Dedifferentiated amniotic fluid mesenchymal stem cell (primary cell): ENCODE data around the gene ZNRF3.
"Not testable (repeated sequence)": the region's sequence is repeated elsewhere in the genome, so short reads cannot be mapped to it uniquely, and the experiment has no call there.

ENCODE experiments used
- DNase-seq: peaks from one replicate; pipeline ENCODE4 v3.0.0-alpha.2; 2016; ENCODE audit errors: extremely low spot score

The ZNRF3 gene

GRCh38 chr22:29065468-29066190 is 182.3 kb downstream of the ZNRF3 start:
- DNase-seq = no peak

DNA sequence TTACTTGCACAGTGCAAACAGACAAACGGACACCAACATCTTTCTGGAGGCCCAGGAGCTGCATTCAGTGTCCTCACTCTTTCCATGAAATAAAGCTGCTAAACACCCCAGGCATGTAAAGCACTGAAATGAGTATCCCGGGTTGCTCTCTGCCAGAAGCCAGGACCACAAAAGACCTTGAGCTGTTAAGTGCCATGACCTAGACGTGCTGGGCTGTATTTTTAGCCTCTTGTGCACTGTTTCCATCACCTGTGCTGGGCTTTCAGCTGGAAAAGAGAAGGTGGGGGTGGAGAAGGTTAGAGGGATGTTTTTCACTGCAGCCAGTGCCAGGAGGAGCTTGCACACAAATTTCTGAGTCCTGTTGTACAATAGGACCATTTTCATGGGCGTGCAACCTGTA is 186.1 kb downstream of the ZNRF3 start:
- DNase-seq = no peak

DNA sequence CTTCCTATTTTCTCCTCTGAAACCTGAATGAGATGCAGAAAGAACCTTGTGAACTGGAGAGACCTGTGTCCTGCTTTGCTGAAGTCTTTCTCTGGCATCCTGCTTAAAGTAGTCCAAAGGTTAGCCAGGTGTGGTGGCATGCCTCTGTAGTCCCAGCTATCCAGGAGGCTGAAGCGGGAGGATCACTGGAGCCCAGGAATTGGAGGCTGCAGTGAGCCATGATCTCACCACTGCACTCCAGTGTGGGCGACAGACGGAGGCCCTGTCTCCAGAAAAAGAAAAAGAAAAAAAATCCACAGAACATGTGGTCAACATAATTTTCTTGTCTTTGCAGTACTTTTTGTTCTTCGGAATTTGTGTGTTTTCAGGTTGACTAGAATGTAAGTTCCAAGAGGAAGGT is 187.1 kb downstream of the ZNRF3 start:
- no peak for DNase-seq

DNA sequence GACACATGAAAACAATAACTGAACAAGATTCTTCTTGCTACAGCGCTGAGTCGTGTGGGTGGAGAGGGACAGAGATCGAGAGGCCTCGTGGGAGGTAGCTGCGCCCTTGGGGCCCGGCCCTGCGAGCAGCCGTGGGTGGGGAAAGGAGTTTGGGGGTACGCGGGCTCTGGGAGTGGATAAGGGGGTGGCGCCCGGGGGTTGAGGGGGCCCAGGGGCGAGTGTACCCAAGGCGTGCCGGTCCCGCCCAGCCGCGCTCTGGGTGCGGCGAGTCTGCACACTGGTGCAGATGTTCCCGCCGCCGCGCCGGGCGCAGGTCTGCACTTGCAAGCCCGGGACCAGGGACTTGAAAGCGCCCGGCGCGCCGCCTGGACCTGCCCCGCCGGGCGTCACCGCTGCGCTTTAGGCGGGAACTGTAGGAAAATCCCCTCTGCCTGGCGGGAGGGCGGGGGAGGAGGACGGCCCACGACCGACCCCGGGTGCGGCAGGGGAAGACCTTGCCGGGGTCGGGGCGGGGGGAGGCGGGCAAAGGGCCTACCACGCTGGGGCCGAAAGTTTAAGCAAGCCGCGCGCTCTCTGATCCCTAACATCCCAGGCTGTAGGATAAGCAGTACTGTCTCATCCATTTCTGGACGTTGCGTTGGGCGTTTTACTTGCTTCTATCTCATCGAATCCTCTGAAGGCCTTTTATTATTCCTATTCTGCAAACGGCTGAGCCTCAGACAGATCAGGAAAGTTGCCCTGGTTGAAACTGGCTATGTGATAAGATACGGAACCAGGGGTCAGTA is 188.1 kb downstream of the ZNRF3 start:
- DNase-seq = no peak

DNA sequence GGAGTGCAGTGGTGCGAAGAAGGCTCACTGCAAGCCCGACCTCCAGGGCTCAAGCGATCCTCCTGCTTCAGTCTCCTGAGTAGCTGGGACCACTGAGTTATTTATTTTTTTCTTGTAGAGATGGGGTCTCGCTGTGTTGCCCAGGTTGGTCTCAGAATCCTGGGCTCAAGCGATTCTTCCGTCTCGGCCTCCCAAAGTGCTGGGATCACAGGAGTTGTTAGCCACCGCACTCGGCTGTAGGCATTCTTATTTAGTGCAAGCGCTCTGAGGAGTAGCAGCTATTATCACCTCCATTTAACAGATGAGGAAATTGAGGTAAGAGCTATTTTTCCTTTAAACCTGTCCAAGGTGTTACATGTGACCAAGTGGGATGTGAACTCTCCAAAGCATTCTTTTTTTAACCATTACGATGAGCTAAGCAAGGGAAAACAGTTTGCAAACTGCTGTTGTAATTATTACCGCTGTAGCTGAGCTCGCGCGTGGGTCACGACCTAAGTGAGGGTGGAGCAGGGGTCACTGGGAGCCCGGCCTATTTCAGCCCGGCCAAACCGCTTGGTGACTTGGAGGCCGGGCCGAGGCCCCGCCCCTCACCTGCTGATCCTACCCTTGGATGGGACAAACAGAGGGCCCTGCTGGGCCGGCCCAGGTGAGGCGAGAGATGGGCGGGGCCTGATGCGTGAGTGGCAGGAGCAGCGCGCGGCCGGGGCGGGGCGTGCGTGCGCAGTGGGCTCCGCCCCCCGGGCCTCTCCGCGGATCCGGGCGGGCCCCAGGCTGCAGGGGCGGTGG is 189.0 kb downstream of the ZNRF3 start:
- DNase-seq = peak; percentile 44

GRCh38 chr22:29072979-29073617 is 189.7 kb downstream of the ZNRF3 start, which contains the start of gene KREMEN1:
TSS of gene KREMEN1 (plus strand) at chr22:29073035. CDS start at chr22:29073131, 96 bp downstream.
- no peak for DNase-seq

- DNase-seq = no peak
Measured at GRCh38 chr22:29073618-29074275, 190.4 kb downstream of the ZNRF3 start.

GRCh38 chr22:29074276-29074772 is 191.0 kb downstream of the ZNRF3 start:
- no peak for DNase-seq

- no peak for DNase-seq
Measured at GRCh38 chr22:29078036-29078868, 194.9 kb downstream of the ZNRF3 start.

DNA sequence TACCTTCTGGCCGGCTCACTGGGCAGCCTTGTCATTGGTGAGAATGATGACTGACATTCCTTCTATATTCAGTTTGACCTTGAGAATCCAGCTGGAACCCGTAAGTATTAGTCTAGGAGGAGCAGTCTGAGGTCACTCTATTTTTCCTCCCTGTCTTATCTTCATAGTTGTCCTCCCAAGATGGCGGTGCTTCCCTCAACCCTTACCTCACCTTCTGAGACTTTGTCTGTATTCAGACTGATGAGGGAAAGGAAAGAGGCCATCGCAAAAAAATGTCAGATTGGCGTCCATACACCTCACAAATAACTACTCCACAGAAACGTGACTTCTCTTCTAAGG is 195.5 kb downstream of the ZNRF3 start:
- no peak for DNase-seq

- DNase-seq = no peak
Measured at GRCh38 chr22:29079218-29079901, 196.0 kb downstream of the ZNRF3 start.

DNA sequence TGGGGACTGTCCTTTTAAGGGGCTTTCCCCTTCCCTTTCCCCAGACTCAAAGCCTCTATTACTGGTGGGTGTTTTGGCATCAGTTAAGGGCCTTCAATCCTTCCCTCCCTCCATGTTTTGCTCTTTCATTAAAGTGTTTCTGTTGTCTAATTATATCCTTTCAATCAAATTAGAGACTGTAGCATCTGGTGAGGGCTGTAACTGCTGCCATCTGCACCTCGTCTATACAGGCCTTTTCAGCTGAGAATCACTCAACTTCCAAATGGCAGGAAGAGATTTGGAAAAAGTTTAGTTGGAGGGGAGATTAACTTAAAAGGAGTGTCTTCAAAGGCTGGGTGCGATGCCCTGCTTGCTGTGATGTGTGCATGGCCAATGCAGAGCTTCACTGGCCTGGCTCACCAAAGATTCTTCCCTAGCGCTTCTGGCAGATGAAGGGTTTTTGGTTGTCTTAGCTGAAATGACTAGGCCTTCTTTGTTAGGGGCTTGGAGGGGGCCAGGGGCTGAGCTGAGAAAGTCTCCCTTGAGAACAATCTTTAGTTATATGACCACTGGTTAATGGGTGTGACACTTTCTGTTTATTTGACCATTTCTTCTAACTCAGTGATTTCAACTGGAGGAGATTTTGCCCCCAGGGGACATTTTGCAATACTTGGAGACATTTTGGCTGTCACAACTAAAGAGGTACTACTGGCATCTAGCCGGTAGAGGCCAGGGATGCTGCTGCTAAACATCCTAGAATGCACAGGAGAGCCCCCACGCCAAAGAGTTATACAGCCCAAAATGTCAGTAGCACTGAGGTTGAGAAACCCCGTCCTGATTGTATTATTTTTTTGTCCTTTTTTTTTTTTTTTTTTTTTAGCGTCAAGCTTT is 197.0 kb downstream of the ZNRF3 start:
- DNase-seq = peak; percentile 42

DNA sequence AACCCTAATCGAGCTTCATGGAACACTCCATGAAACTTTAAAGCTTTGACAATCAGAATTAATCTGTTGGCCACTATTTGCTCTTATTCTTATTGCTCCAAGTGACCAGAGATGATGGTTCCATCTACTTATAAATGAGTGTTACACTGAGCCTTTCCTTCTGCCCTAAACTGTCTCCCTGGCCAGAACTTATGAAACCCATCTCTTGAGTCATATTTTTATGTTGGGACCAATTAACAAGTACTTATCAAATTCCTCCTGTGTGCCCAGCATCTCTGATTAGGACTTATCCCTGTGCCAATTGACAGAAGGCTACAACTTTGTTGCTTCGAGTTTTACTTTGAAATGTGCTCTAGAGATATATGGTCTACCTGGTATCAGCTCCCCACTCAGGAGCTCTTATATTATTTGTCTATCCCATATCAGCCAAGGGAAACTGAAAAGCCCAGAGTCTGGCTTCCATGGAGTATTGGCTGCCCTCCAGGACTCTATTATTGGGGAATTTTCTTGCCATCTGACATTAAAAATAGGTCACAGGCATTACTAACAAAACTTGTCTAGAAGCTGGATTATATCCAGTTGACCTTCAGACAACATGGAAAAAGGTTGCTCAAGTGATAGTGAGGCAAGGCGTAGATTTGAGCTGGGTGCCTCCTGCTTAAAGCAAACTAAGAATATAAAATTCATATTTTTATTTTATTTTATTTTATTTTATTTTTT is 198.3 kb downstream of the ZNRF3 start:
- no peak for DNase-seq

- DNase-seq = no peak
Measured at GRCh38 chr22:29082826-29083545, 199.6 kb downstream of the ZNRF3 start.

GRCh38 chr22:29083576-29083932 is 200.2 kb downstream of the ZNRF3 start:
- DNase-seq = not testable (repeated sequence)

DNA sequence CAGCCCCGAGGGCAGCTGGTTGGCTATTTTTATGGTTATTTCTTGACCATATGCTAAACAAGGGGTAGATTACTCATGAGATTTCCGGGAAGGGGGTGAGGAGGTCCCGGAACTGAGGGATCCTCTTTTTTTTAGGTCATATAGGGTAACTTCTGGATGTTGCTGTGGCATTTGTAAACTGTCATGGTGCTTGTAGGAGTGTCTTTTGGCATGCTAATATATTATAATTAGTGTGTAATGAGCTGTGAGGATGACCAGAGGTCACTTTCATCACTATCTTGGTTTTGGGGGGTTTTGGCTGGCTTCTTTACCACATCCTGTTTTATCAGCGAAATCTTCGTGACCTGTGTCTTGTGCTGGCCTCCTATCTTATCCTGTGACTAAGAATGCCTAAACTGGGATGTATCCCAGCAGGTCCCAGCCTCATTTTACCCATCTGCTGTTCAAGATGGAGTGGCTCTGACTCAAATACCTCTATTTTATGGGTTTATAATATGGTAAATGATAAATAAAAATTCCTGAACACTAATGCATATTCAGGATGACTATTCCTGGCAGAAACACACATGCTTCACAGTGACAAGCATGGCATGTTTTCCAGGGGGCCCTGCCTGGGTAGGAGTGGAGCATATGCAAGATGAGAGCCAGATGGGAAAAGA is 200.7 kb downstream of the ZNRF3 start:
- DNase-seq = no peak

DNA sequence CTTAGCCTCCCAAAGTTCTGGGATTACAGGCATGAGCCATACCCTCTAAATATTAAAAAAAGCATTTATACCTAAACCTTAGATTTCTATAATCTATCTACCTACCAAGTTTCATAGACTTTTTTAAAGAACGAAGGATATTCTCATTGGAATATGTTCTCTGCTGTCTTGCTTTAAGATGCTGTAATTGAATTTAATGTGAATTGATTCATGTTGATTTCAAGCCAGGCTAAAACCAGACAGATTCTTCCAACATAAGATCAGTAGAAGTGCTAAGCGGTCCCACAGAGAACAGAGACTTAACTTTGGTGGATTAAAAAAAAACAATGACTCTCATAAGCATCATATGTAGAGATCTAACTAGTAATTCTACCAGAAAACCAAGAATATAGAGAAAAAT is 203.6 kb downstream of the ZNRF3 start:
- no peak for DNase-seq
